H1 (cell line): ENCODE measurements around the gene NELL2. TPM values are rescaled to one million over a fixed set of nuclear protein-coding genes. Genes with fewer than 3 reads are reported as not detected.

Experiments used
- CTCF ChIA-PET: fragments of 300-600 bp; sonication (Branson Sonifier 250); formaldehyde crosslinking; loops from one replicate; lab custom pipeline; 2021; ENCODE audit not compliant: partially characterized antibody; lab: Charles Lee
- POLR2A ChIA-PET: fragments of 300-600 bp; sonication (Branson Sonifier 250); formaldehyde crosslinking; loops from one replicate; lab custom pipeline; 2021; ENCODE audit warnings: inconsistent platforms; ENCODE audit not compliant: partially characterized antibody; lab: Charles Lee
- DNase-seq, 2 experiments: peaks; one replicate each; pipeline versions ENCODE4 v3.0.0 to v3.0.0-alpha.2; 2010 to 2022; ENCODE audit warnings: low spot score in 2 of 2, low read depth in 1 of 2, mixed read lengths in 1 of 2
- FAIRE-seq: peaks from 2 replicates; lab custom pipeline; 2011; peaks lifted over from hg19 to GRCh38; lab: Jason Lieb, UNC
- H2AFZ ChIP-seq: 2 replicates; pipeline ENCODE4 v1.8.1; 2012; ENCODE audit warnings: low read length, inconsistent platforms
- H2AK5ac ChIP-seq: 2 replicates; pipeline ENCODE4 v1.6.1; 2013; ENCODE audit warnings: low read depth, low read length
- H2BK120ac ChIP-seq: replicated peaks from 2 replicates; pipeline ENCODE3; 2013; ENCODE audit warnings: low read depth, low read length, inconsistent platforms
- H2BK12ac ChIP-seq: 2 replicates; pipeline ENCODE4 v1.6.1; 2013; ENCODE audit warnings: low read depth, low read length
- H2BK15ac ChIP-seq: 2 replicates; pipeline ENCODE4 v1.6.1; 2013; ENCODE audit warnings: low read length
- H2BK20ac ChIP-seq: 2 replicates; pipeline ENCODE4 v1.6.1; 2013; ENCODE audit warnings: low read length
- H2BK5ac ChIP-seq: 2 replicates; pipeline ENCODE4 v1.6.1; 2013; ENCODE audit warnings: low read depth, low read length
- H3K14ac ChIP-seq: 2 replicates; pipeline ENCODE4 v1.6.1; 2013; ENCODE audit warnings: inconsistent platforms; ENCODE audit not compliant: insufficient read length
- H3K18ac ChIP-seq: 2 replicates; pipeline ENCODE4 v1.6.1; 2013; ENCODE audit warnings: low read length; ENCODE audit errors: extremely low read depth
- H3K23ac ChIP-seq: 2 replicates; pipeline ENCODE4 v1.6.1; 2013; ENCODE audit warnings: inconsistent platforms; ENCODE audit not compliant: insufficient read length
- H3K23me2 ChIP-seq: 2 replicates; pipeline ENCODE4 v1.6.1; 2013; ENCODE audit warnings: low read depth, low read length
- H3K27ac ChIP-seq: 2 replicates; pipeline ENCODE4 v1.6.1; 2011; ENCODE audit warnings: low read depth, low read length, inconsistent platforms
- H3K27me3 ChIP-seq, 4 experiments: replicated peaks in 1 of 4; 1 replicate in 1 of 4; 2 replicates in 3 of 4; pipeline versions ENCODE4 v1.6.1 to v1.8.1; 2011 to 2013; ENCODE audit warnings: low read length in 3 of 4, mild to moderate bottlenecking in 3 of 4, inconsistent platforms in 2 of 4, mixed read lengths in 2 of 4, moderate library complexity in 1 of 4; ENCODE audit not compliant: control insufficient read depth in 3 of 4, insufficient read depth in 3 of 4; ENCODE audit errors: extremely low read depth in 1 of 4
- H3K36me3 ChIP-seq, 4 experiments: 2 replicates each; pipeline versions ENCODE4 v1.6.1 to v1.8.1; 2011 to 2013; ENCODE audit warnings: mild to moderate bottlenecking in 4 of 4, low read length in 3 of 4, moderate library complexity in 2 of 4, control low read depth in 1 of 4, inconsistent platforms in 1 of 4; ENCODE audit not compliant: insufficient read depth in 4 of 4, control insufficient read depth in 2 of 4
- H3K4ac ChIP-seq: replicated peaks from 2 replicates; pipeline ENCODE3; 2013; ENCODE audit warnings: low read length, low read depth, mixed read lengths, inconsistent platforms; ENCODE audit not compliant: insufficient read length
- H3K4me1 ChIP-seq, 4 experiments: replicated peaks in 1 of 4; 1 replicate in 1 of 4; 2 replicates in 3 of 4; pipeline versions ENCODE4 v1.6.1 to v1.8.1; 2011 to 2013; ENCODE audit warnings: low read length in 3 of 4, inconsistent platforms in 2 of 4, mixed read lengths in 1 of 4; ENCODE audit not compliant: insufficient read depth in 4 of 4, control insufficient read depth in 3 of 4
- H3K4me2 ChIP-seq, 2 experiments: 2 replicates each; pipeline versions ENCODE4 v1.6.1 to v1.8.1; 2011 to 2013; ENCODE audit warnings: low read depth in 2 of 2, low read length in 2 of 2, control low read depth in 1 of 2, inconsistent platforms in 1 of 2, mild to moderate bottlenecking in 1 of 2; ENCODE audit not compliant: insufficient read depth in 1 of 2
- H3K4me3 ChIP-seq, 4 experiments: fragments of 200-600, 300-600 bp in 1 of 4; sonication (generic), shearing (Covaris generic), sonication (Bioruptor Twin) in 1 of 4; 2 replicates each; pipeline versions ENCODE4 v1.5.1 to v1.8.1; 2011 to 2016; ENCODE audit warnings: low read length in 4 of 4, low read depth in 3 of 4, control low read depth in 2 of 4, inconsistent platforms in 2 of 4, mild to moderate bottlenecking in 2 of 4, mixed read lengths in 1 of 4, moderate library complexity in 1 of 4; ENCODE audit not compliant: insufficient read depth in 2 of 4; ENCODE audit errors: extremely low read depth in 1 of 4
- H3K56ac ChIP-seq: replicated peaks from 2 replicates; pipeline ENCODE3; 2013; ENCODE audit warnings: low read depth, mild to moderate bottlenecking, mixed read lengths, low read length, inconsistent platforms; ENCODE audit not compliant: insufficient read length
- H3K79me1 ChIP-seq: 2 replicates; pipeline ENCODE4 v1.6.1; 2013; ENCODE audit warnings: low read depth, low read length, control low read depth
- H3K79me2 ChIP-seq, 2 experiments: 2 replicates each; pipeline versions ENCODE4 v1.6.1 to v1.8.1; 2012 to 2013; ENCODE audit warnings: low read length in 2 of 2, mild to moderate bottlenecking in 2 of 2, inconsistent platforms in 1 of 2; ENCODE audit not compliant: insufficient read depth in 2 of 2, control insufficient read depth in 1 of 2
- H3K9ac ChIP-seq, 4 experiments: replicated peaks in 1 of 4; 1 replicate in 1 of 4; 2 replicates in 3 of 4; pipeline versions ENCODE4 v1.6.1 to v1.8.1; 2011 to 2013; ENCODE audit warnings: low read depth in 3 of 4, low read length in 3 of 4, control low read depth in 2 of 4, mild to moderate bottlenecking in 2 of 4, moderate library complexity in 2 of 4, inconsistent platforms in 1 of 4; ENCODE audit errors: extremely low read depth in 1 of 4
- H3K9me3 ChIP-seq, 2 experiments: 2 replicates each; pipeline versions ENCODE4 v1.6.1 to v1.8.1; 2012 to 2013; ENCODE audit warnings: mild to moderate bottlenecking in 2 of 2, moderate library complexity in 2 of 2, control low read depth in 1 of 2, inconsistent platforms in 1 of 2, low read depth in 1 of 2, low read length in 1 of 2, mixed read lengths in 1 of 2; ENCODE audit not compliant: insufficient read depth in 2 of 2
- H4K20me1 ChIP-seq, 2 experiments: replicated peaks in 1 of 2; 2 replicates each; pipeline versions ENCODE3 to v1.8.1; 2011 to 2013; ENCODE audit warnings: inconsistent platforms in 2 of 2, low read length in 2 of 2, mild to moderate bottlenecking in 1 of 2; ENCODE audit not compliant: insufficient read depth in 2 of 2, control insufficient read depth in 1 of 2
- H4K5ac ChIP-seq: 2 replicates; pipeline ENCODE4 v1.6.1; 2013; ENCODE audit warnings: low read length, low read depth, mixed read lengths, inconsistent platforms; ENCODE audit not compliant: insufficient read length
- H4K8ac ChIP-seq: 2 replicates; pipeline ENCODE4 v1.8.0; 2013; ENCODE audit warnings: mild to moderate bottlenecking, moderate library complexity, low read length, inconsistent platforms; ENCODE audit not compliant: insufficient read depth; ENCODE audit errors: extremely low read depth
- H4K91ac ChIP-seq: replicated peaks from 2 replicates; pipeline ENCODE3; 2013; ENCODE audit warnings: low read length, mixed read lengths, inconsistent platforms; ENCODE audit not compliant: insufficient read length
- BRCA1 ChIP-seq: IDR thresholded peaks from 2 replicates; pipeline ENCODE4 v1.6.1; 2012; ENCODE audit warnings: low read depth, low read length, improper control_type of control experiment
- CHD1 ChIP-seq: IDR thresholded peaks from 2 replicates; pipeline ENCODE4 v1.6.1; 2012; ENCODE audit warnings: low read depth, low read length, improper control_type of control experiment
- GABPA ChIP-seq: IDR thresholded peaks from 2 replicates; pipeline ENCODE4 v1.6.1; 2011; ENCODE audit warnings: mild to moderate bottlenecking, low read length, moderate library complexity, borderline replicate concordance; ENCODE audit not compliant: insufficient read depth
- GTF2F1 ChIP-seq: IDR thresholded peaks from 2 replicates; pipeline ENCODE4 v1.6.1; 2012; ENCODE audit warnings: low read depth, low read length, improper control_type of control experiment, borderline replicate concordance
- HDAC6 ChIP-seq: IDR thresholded peaks from one replicate; pipeline ENCODE4 v1.7.1; 2012; ENCODE audit warnings: low read depth, mild to moderate bottlenecking, inconsistent platforms, low read length, moderate library complexity
- JUN ChIP-seq: IDR thresholded peaks from 2 replicates; pipeline ENCODE4 v1.6.1; 2011; ENCODE audit warnings: low read depth, mild to moderate bottlenecking, improper control_type of control experiment, low read length
- KDM4A ChIP-seq: IDR thresholded peaks from one replicate; pipeline ENCODE4 v1.7.1; 2012; ENCODE audit warnings: low read depth, mild to moderate bottlenecking, moderate library complexity, low read length, inconsistent platforms; ENCODE audit not compliant: severe bottlenecking
- RFX5 ChIP-seq: IDR thresholded peaks from 2 replicates; pipeline ENCODE4 v1.6.1; 2011; ENCODE audit warnings: low read depth, low read length, improper control_type of control experiment, borderline replicate concordance
- SP2 ChIP-seq: IDR thresholded peaks from 2 replicates; pipeline ENCODE4 v1.6.1; 2012; ENCODE audit warnings: mild to moderate bottlenecking, low read length, inconsistent platforms
- TEAD4 ChIP-seq: IDR thresholded peaks from 2 replicates; pipeline ENCODE4 v1.6.1; 2012; ENCODE audit warnings: low read depth, low read length, inconsistent platforms, mixed read lengths
- USF2 ChIP-seq: IDR thresholded peaks from 2 replicates; pipeline ENCODE4 v1.6.1; 2011; ENCODE audit warnings: low read length, improper control_type of control experiment
- WGBS, 2 experiments: shearing (Covaris generic) in 1 of 2; methylation state at CpG; one replicate each; pipeline versions ENCODE4 v1.1.6 to v1.1.7; 2013 to 2015; ENCODE audit warnings: low lambda C conversion rate in 2 of 2, mixed read lengths in 2 of 2, inconsistent platforms in 1 of 2, low coverage in 1 of 2, missing lambda C conversion rate in 1 of 2; ENCODE audit not compliant: insufficient replicate concordance in 2 of 2, insufficient coverage in 1 of 2, insufficient read length in 1 of 2; ENCODE audit errors: extremely low coverage in 1 of 2, missing lambda C conversion rate in 1 of 2; 5-methylcytosine and 5-hydroxymethylcytosine counted together
- polyA plus RNA-seq, 7 experiments: library from polyadenylated mRNA; depleted of rRNA in 3 of 7; stranded (reverse) in 5 of 7; unstranded in 2 of 7; fragments of >200 nt in 5 of 7; fragments of 200-250 nt in 2 of 7; gene quantifications; 1 replicate in 5 of 7; 2 replicates in 1 of 7; 4 replicates in 1 of 7; pipeline versions ENCODE4 v1.2.1 to v1.2.3, GENCODE V29; 2011 to 2013; ENCODE audit warnings: missing spikeins in 2 of 7, mixed read lengths in 2 of 7
- total RNA-seq: library from RNA; stranded (reverse); fragmentation: NEBNext Ultra II Directional; extraction: Animal tissue kit (Norgen Biotek cat#: 25700); gene quantifications from 2 replicates; pipeline ENCODE4 v1.2.1, GENCODE V29; 2021

Gene NELL2
- total and polyA plus RNA-seq, 2 of the 8 experiments (the other 6 are each of a cell fraction or from before 2014, with no cell fraction given) = 54.2 to 56.8 TPM

- H3K4me3 ChIP-seq = no peak overlapping the region
- no peak overlapping the region for H2BK120ac ChIP-seq
- no peaks in the 10 kb centered on the region for H3K23me2 ChIP-seq
- DNase-seq (no peak), FAIRE-seq (no peak)
- H2BK15ac ChIP-seq = no peak overlapping the region
- H3K18ac ChIP-seq = no peak overlapping the region
- H3K79me1 ChIP-seq = no peaks in the 10 kb centered on the region
- no peak overlapping the region for H3K4ac ChIP-seq
- no peak overlapping the region for H3K14ac ChIP-seq
- ChIA-PET CTCF (interaction anchor here (1.4 to 2.8 kb wide), 5 partner anchors 8 to 31 kb away, joined by 3 to 15 read pairs (median 11); no protein-coding TSS in a partner anchor), POLR2A (no interaction called here)
- H2AFZ ChIP-seq = no peak overlapping the region
- no peak overlapping the region for H3K4me2 ChIP-seq
- no peak overlapping the region for H2AK5ac ChIP-seq
- WGBS, 2 experiments = 85% methylated on average over 2 of the region's 2 CpGs; no CpG with 5 or more reads in 1 of the 2 experiments
- no peak overlapping the region for H2BK5ac ChIP-seq
- H3K9ac ChIP-seq = no peak overlapping the region
- H4K20me1 ChIP-seq = no peaks in the 10 kb centered on the region
- no peak overlapping the region for H4K91ac ChIP-seq
- H3K27ac ChIP-seq = no peak overlapping the region
- no peaks in the 10 kb centered on the region for H3K27me3 ChIP-seq
- H3K4me1 ChIP-seq = no peaks in the 10 kb centered on the region
- no peak overlapping the region for H4K8ac ChIP-seq
- no peaks in the 10 kb centered on the region for H3K36me3 ChIP-seq
- no peak overlapping the region for H3K56ac ChIP-seq
- no peak for TF ChIP-seq JUN
- no peak for TF ChIP-seq GTF2F1
- TF ChIP-seq SP2 = no peak
- no peak for TF ChIP-seq HDAC6
- no peak for TF ChIP-seq GABPA
- no peak for TF ChIP-seq USF2
- no peak for TF ChIP-seq BRCA1
- TF ChIP-seq KDM4A = no peak
- no peak for TF ChIP-seq CHD1
- TF ChIP-seq TEAD4 = no peak
- TF ChIP-seq RFX5 = no peak
- no peak overlapping the region for H2BK12ac ChIP-seq
- H2BK20ac ChIP-seq = no peak overlapping the region
- no peak overlapping the region for H4K5ac ChIP-seq
- H3K23ac ChIP-seq = no peak overlapping the region
- no peaks in the 10 kb centered on the region for H3K9me3 ChIP-seq
- no peaks in the 10 kb centered on the region for H3K79me2 ChIP-seq
Measured at GRCh38 chr12:44509471-44509870, 366.6 kb downstream of the NELL2 start.
